ENCODE results near the gene SIMC1. TPM values are rescaled to one million over a fixed set of nuclear protein-coding genes. Genes with fewer than 3 reads are reported as not detected.

SIMC1 gene
- total RNA-seq, 1 donor from 2014 or later, result 5.5 TPM

DNA sequence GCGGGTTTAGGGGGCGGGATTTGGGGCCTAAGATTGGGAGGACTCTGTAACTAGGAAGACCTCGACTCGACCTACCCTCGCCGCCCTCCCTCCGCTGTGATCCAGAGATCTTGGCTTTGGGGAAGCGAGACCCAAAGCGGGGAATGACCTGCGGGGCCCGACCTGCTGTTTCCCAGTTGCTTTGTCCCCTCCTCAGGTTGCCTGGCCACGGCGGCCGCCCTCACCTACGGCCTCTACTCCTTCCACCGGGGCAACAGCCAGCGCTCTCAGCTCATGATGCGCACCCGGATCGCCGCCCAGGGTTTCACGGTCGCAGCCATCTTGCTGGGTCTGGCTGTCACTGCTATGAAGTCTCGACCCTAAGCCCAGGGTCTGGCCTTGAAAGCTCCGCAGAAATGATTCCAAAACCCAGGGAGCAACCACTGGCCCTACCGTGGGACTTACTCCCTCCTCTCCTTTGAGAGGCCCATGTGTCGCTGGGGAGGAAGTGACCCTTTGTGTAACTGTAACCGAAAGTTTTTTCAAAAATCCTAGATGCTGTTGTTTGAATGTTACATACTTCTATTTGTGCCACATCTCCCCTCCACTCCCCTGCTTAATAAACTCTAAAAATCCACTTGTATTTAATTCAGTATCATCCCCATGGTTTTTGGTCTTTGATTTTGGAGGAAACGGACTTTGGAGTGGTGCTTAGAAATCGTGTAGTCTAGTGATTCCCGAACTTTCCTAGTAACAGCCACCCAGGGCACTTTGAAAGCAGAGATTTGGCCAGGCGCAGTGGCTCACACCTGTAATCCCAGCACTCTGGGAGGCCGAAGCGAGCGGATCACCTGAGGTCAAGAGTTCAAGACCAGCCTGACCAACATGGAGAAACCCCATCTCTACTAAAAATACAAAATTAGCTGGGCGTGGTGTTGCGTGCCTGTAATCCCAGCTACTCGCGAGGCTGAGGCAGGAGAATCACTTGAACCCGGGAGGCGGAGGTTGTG, 151.2 kb downstream of the SIMC1 start:
- ATAC-seq, result peak; percentile 34

DNA sequence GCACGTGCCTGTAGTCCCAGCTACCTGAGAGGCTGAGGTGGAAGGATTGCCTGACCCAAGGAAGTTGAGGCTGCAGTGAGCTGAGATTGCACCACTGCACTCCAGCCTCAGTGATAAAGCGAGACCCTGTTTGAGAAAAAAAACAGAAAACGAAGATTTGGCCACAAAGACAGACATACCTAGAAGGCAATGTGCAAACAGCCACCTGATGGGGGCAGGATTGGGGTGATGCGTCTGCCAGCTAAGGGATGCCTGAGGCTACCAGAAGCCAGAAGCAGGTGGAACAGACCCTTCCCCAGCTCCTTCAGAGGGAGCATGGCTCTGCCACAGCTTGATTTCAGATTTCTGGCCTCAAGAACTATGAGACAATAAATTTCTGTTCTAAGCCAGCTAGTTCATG, 153.3 kb downstream of the SIMC1 start:
- no peak for ATAC-seq

DNA sequence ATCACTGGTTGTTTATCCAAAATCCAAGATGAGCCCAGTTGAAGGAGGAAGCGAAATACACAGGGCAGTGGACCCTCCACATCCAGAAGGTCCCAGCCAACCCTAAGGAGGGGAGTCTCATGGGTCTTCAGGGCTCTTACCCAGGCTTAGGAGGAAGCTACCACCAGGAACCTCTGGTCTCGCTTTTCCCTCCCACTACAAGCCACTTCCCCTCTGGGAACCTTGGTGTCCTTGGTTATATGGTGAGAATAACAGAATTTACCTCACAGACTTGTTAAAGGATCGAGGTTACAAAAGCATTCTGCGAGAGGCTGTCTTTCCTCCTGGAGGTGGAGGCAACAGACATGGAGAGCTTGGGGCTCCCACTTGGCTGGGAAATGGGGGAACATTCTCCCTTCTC, 153.8 kb downstream of the SIMC1 start:
- ATAC-seq, result no peak

DNA sequence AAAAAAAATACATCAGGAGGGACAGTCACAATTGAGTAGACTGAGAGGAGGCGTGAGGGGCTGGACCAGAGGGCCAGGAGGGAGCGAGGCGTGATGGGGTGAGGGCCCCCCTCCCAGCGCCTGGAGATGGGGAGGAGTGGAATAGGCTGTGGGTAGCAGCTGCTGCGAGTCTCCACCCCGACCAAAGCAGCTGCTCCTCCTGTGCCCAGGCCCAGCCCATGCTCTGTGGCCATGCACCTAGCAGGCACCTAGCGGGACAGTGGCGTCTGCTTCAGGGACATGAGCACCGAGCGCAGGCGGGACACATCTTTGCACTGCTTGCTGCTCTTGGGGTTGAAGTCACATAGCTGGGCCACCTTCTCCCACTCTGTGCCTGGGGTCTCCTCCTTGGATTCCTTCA, 154.3 kb downstream of the SIMC1 start:
- no peak for ATAC-seq

- no peak for ATAC-seq
Measured at GRCh38 chr5:176394096-176394495, 155.9 kb downstream of the SIMC1 start.

DNA sequence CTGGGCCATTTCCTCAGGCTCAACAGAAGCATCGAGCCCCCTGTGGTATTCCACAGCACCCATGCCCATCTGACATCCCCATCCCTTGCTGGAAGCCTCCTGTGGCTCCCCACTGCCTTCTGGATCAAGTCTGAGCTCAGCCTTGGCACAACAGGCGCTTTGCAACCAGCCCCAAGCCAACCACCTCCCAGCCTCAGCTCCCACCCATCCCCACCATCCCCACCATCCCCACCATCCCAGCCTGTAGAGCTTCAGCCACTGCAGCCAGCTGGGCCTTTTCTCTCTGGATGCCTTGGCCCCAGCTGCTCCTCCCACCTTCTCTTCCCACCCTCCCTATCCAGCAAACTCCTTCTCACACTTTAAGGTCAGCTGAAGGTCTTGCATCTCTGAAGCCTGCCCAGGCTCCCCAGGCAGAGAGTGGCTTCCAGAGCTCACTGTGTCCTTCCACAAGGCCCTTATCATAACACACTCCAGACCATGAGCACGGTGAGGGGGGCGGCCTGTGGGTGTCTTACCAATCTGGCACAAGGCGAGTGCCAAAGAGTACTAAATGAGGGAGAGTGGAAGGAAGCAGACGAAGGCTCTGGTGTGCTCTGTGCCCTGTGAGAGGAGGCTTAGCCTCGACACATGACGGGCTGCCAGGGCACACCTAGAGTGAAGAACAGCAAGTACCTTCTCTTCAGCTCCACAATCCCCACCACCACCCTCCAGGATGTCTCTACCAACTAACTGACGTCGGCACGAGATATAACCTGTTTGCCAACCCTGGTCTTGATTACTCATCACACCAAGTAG, 156.9 kb downstream of the SIMC1 start:
- no peak for ATAC-seq

Other genes with a start within 250 kb of the SIMC1 start
- gene KIAA1191, start 123.3 kb downstream of the SIMC1 start, total RNA-seq, result 58.8 TPM
- 4.2 TPM for gene ARL10, start 127.1 kb downstream of the SIMC1 start, total RNA-seq
- gene NOP16, start 150.2 kb downstream of the SIMC1 start, total RNA-seq, result 39.5 TPM
- 101 TPM for gene HIGD2A, start 150.3 kb downstream of the SIMC1 start, total RNA-seq
- gene CLTB, start 178.1 kb downstream of the SIMC1 start, total RNA-seq, result 266 TPM
- 24.2 TPM for gene FAF2, start 210.0 kb downstream of the SIMC1 start, total RNA-seq